Mucosa of rectum (tissue), 2 donors: ENCODE measurements around the gene SPATA20.

ENCODE experiments used
- H3K27ac ChIP-seq, 2 donors: one replicate each; pipeline ENCODE4 v1.7.0; 2013; ENCODE audit warnings: inconsistent platforms in 2 of 2, low read depth in 2 of 2, low read length in 2 of 2
- H3K27me3 ChIP-seq, 2 donors: one replicate each; pipeline ENCODE4 v1.7.0; 2013; ENCODE audit warnings: low read length in 2 of 2; ENCODE audit not compliant: control insufficient read depth in 2 of 2, insufficient read depth in 2 of 2
- H3K36me3 ChIP-seq, 2 donors: one replicate each; pipeline ENCODE4 v1.7.0; 2013; ENCODE audit warnings: low read length in 2 of 2; ENCODE audit not compliant: control insufficient read depth in 2 of 2, insufficient read depth in 2 of 2
- H3K4me1 ChIP-seq, 2 donors: one replicate each; pipeline ENCODE4 v1.7.0; 2013; ENCODE audit warnings: low read length in 2 of 2, mild to moderate bottlenecking in 1 of 2; ENCODE audit not compliant: control insufficient read depth in 2 of 2, insufficient read depth in 2 of 2
- H3K4me3 ChIP-seq, 2 donors: one replicate each; pipeline ENCODE4 v1.7.0; 2013; ENCODE audit warnings: low read length in 2 of 2
- H3K9ac ChIP-seq, 2 donors: one replicate each; pipeline ENCODE4 v1.7.0; 2013; ENCODE audit warnings: low read length in 2 of 2, low read depth in 1 of 2, mild to moderate bottlenecking in 1 of 2
- H3K9me3 ChIP-seq, 2 donors: one replicate each; pipeline ENCODE4 v1.7.0; 2013; ENCODE audit warnings: low read length in 2 of 2; ENCODE audit not compliant: control insufficient read depth in 2 of 2
- donor health status: healthy.
- donor health status: Normal muscosa, but diverticular disease.

SPATA20 gene

DNA sequence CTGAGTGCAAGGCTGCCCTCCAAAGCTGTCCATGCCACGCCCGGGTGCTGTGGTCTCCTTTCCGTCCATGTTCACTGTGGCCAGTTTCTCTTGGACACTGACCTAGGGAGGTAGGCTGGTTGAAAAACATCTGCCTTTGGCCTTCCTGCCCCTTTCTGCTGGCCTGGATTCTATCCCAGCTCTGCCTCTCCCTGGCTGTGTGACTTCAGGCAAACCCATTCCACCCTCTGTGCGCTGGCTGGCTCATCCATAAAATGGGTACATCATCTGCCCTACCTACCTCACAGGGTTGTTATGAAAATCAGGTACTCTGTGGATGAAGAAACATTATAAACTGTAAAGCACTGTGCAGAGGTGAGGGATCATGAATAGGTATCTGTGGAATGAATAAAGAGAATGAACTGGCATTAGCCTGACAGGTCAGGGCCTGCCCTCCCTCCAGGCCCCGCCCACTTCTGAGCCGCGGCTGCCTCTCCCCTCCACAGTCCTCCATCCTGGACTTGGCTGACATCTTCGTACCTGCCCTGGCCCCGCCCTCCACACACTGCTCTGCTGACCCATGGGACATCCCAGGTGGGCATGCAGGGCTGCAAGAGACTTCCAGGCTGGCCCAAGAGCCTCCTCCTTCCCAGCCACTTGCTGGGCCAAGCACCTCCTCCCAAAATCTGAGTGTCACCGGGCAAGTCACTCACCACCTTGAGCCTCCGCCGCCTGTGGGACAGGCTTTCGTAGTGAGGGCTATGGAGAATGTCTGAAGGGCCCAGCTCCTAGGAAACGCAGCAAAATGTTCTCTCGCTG is 7.0 kb upstream of the SPATA20 start:
- peaks cover 47 to 66% of the 10 kb centered on the region in 2 donors for H3K4me1 ChIP-seq
- H3K36me3 ChIP-seq: peaks cover 9 to 38% of the 10 kb centered on the region in 2 donors
- no peaks in the 10 kb centered on the region for H3K9me3 ChIP-seq
- H3K4me3 ChIP-seq: no peak overlapping the region
- H3K9ac ChIP-seq: no peak overlapping the region
- no peaks in the 10 kb centered on the region for H3K27me3 ChIP-seq
- peak overlapping the region; percentile 45 to 58 for H3K27ac ChIP-seq

DNA sequence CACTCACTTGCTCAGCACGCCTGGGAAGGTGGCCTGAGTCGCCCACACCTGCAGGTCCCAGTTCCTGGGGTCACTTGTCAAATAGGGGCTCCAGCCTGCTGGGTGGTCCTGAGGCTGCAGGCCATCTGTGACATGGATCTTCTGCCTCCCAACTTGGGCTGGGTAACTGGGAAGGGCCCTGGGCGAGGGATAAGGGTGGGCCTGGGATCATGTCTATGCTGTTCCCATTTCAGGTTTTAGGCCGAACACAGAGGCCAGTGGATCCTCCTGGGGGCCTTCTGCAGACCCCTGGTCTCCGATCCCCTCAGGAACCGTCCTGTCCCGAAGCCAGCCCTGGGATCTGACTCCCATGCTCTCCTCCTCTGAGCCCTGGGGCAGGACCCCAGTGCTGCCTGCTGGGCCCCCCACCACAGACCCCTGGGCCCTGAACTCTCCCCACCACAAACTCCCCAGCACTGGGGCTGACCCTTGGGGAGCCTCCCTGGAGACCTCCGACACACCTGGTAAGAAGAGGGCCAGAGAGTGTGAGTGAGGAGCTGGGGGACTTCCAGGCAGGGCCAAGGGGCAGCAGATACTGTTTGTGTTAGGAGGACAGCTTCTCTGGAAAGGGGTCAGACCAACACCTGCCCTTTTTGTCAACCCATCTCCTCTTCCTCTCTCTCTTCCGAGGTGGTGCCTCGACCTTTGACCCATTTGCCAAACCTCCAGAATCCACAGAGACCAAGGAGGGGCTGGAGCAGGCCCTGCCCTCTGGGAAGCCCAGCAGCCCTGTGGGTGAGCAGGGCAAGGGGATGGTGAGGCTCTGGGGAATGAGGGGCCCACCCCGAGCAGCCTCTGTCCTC is 6.2 kb upstream of the SPATA20 start:
- Histone ChIP-seq H3K9me3 (no peaks in the 10 kb centered on the region), H3K9ac (peak overlapping the region; percentile 72 to 84), H3K36me3 (peaks cover 9 to 34% of the 10 kb centered on the region in 2 donors), H3K4me1 (peaks cover 47 to 67% of the 10 kb centered on the region in 2 donors), H3K27ac (peak overlapping the region; percentile 96 to 98), H3K4me3 (peak overlapping the region in 1 of 2 donors; percentile 58), H3K27me3 (no peaks in the 10 kb centered on the region)

GRCh38 chr17:50541402-50541715 is 5.6 kb upstream of the SPATA20 start:
- Histone ChIP-seq H3K27me3 (no peaks in the 10 kb centered on the region), H3K4me1 (peaks cover 47 to 69% of the 10 kb centered on the region in 2 donors), H3K27ac (peak overlapping the region; percentile 96 to 98)

DNA sequence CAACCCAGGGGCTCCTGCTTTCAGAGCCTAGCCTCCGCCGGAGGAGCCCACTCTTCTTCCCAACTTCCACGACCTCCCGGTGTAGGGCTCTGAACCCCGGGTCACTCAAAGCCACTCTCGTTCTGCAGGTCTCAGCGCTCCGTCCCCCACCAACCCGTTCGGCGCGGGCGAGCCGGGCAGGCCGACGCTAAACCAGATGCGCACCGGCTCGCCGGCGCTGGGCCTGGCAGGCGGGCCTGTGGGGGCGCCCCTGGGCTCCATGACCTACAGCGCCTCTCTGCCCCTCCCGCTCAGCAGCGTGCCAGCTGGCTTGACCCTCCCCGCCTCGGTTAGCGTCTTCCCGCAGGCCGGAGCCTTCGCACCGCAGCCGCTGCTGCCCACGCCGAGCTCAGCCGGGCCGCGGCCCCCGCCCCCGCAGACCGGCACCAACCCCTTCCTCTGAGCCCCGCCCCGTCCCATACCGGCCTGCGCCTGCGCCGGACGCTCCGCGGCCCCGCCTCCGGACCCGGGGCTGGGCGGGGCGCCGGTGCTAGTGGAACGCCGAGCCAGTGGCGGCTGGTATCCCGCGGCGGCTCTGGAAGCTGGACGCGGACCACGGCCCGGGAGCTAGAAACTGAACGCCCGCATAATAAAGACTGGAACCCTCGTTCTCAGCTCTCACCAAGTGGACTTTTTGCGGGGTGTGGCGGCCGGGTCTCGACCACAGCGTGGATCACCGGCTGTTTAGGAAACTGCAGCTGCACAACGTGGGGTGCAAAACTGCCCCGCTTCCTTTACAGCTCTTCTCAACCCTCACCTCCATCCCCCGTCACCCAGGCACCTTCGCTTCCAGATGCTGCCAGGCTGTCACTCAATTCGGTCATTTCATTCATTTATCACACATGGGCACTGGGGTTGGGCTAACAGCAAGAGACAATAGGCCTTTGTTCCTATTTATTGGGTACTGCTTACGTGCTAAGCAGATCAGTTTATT is 5.0 kb upstream of the SPATA20 start:
- Histone ChIP-seq H3K36me3 (peaks cover 5 to 27% of the 10 kb centered on the region in 2 donors), H3K9ac (peak overlapping the region; percentile 72 to 84), H3K27ac (peak overlapping the region; percentile 96 to 98), H3K9me3 (no peaks in the 10 kb centered on the region), H3K27me3 (no peaks in the 10 kb centered on the region), H3K4me1 (peaks cover 52 to 74% of the 10 kb centered on the region in 2 donors), H3K4me3 (peak overlapping the region; percentile 58 to 81)

More at GRCh38 chr17:50541402-50541715, 5.6 kb upstream of the SPATA20 start:
- Histone ChIP-seq H3K36me3 (peaks cover 5 to 34% of the 10 kb centered on the region in 2 donors), H3K9ac (peak overlapping the region; percentile 72 to 84), H3K9me3 (no peaks in the 10 kb centered on the region), H3K4me3 (peak overlapping the region; percentile 58 to 81)

DNA sequence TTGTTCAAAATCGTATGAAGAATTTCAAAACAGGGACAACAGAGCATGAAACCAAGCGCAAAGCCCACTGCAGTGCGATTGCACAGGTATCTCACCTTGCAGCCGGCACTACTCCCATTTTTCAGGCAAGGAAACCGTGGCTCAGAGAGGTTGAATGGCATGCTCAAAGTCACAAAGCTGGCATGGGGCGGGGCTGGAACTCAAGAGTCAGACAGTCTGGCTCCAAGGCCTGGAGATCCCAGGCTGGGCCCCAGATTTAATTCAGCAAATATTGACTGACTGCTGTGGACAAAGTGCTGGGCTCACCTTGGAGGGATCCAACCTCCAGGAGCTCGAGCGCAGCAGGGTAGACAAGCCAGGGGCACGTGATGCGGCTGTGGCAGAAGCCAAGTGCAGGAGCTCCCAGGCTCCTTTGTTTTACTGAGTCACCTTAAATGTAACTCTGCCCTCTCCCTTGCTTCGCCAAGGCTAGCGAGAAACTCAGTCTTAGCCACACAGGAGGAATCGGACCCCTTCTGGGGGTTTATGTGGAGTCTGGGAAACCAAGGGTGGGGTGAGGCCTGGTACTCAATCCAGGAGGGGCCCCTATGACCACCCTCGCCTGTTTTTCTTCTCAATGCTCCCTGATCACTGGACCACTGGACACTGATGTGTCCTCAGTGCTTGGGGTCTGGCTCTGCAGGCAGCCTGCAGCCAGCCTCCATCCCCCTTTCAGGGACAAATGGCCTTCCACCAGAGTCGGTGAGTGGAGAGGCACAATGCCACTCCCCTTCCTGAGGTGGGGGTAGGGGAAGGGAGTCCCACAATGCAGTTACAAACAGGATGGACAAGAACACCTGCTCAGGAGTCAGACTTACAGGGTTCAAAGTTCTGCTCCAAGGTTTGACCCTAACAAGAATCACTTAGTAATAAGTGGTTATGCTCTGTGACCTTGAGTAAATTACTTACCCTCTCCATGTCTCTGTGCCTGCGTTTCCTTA is 3.9 kb upstream of the SPATA20 start:
- peak overlapping the region; percentile 58 to 81 for H3K4me3 ChIP-seq
- H3K4me1 ChIP-seq: peaks cover 54 to 76% of the 10 kb centered on the region in 2 donors
- peak overlapping the region; percentile 96 to 98 for H3K27ac ChIP-seq

DNA sequence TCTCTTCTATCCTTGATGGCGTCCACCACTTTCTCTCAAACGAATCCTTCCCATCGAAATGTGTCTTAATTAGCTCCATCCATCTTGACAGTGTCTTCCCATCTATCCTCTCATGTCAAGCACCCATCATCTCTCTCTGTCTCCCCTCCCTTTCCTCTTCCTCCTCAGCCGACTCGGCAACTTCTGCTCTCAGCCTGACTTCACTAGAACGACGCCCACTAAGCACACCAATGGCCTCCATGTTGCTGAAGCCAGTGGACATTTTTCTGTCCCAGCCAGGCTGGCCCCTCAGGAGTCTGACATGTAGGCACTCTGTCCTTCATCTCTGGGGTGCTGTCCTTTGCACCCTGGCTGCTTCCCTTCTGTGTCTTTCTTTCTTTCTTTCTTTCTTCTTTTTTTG is 2.5 kb upstream of the SPATA20 start:
- Histone ChIP-seq H3K36me3 (peaks cover 3 to 5% of the 10 kb centered on the region in 2 donors), H3K4me1 (peaks cover 43 to 71% of the 10 kb centered on the region in 2 donors), H3K27me3 (no peaks in the 10 kb centered on the region), H3K9ac (no peak overlapping the region), H3K9me3 (no peaks in the 10 kb centered on the region), H3K27ac (peak overlapping the region; percentile 96 to 98), H3K4me3 (no peak overlapping the region)

More for the DNA sequence above, 3.9 kb upstream of the SPATA20 start:
- peaks cover 0 to 17% of the 10 kb centered on the region in 2 donors for H3K36me3 ChIP-seq
- H3K9ac ChIP-seq: peak overlapping the region; percentile 72 to 84
- H3K27me3 ChIP-seq: no peaks in the 10 kb centered on the region
- no peaks in the 10 kb centered on the region for H3K9me3 ChIP-seq

GRCh38 chr17:50545311-50545710 is 1.7 kb upstream of the SPATA20 start:
- Histone ChIP-seq H3K27me3 (no peaks in the 10 kb centered on the region), H3K27ac (no peak overlapping the region), H3K9ac (peak overlapping the region in 1 of 2 donors; percentile 24), H3K36me3 (peaks cover 0 to 4% of the 10 kb centered on the region in 2 donors), H3K4me1 (peaks cover 43 to 64% of the 10 kb centered on the region in 2 donors), H3K4me3 (no peak overlapping the region), H3K9me3 (no peaks in the 10 kb centered on the region)

DNA sequence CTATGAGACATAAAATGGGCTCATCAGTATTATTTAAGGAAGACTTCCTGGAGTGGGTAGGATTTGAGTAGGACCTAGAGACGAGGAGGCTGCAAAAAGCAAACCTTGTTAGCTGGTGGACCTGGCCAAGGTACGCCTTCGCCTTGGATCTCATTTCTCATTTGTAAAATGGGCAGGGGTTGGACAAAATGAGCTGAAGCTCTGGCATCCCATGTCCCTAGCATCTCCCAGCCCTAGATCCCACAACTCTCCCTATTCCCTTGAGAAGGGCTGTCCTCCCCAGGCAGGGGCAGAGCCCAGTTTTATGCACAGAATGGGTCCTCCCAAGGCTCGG is 306 bp upstream of the SPATA20 start:
- Histone ChIP-seq H3K27ac (peak overlapping the region in 1 of 2 donors; percentile 84), H3K27me3 (no peaks in the 10 kb centered on the region), H3K4me3 (peak overlapping the region in 1 of 2 donors; percentile 79), H3K4me1 (peaks cover 34 to 50% of the 10 kb centered on the region in 2 donors), H3K9me3 (no peaks in the 10 kb centered on the region), H3K9ac (peak overlapping the region; percentile 36 to 65), H3K36me3 (peaks cover 0 to 4% of the 10 kb centered on the region in 2 donors)

DNA sequence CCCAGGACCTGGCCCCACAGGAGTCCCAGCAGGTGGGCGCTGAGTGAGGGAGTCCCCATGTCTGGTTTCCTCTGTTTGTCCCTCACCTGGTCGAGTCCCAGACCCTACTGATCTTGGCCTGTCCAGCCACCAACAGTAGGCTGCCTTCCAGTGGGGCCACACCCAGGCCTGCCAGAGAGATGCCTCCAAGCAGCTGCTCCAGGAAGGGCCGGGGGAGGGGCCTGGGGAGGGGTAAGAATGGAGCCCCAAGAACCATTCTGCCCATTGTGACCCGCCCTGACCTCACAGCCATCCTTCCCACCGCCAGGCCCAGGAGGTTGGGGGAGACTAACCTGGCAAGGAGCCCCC is 736 bp downstream of the SPATA20 start:
- Histone ChIP-seq H3K9me3 (no peaks in the 10 kb centered on the region), H3K4me3 (peak overlapping the region; percentile 55 to 79), H3K27ac (peak overlapping the region; percentile 81 to 84), H3K36me3 (peaks cover 0 to 8% of the 10 kb centered on the region in 2 donors), H3K27me3 (no peaks in the 10 kb centered on the region), H3K9ac (peak overlapping the region; percentile 65 to 89), H3K4me1 (peaks cover 27 to 43% of the 10 kb centered on the region in 2 donors)
